K562 (cell line): ENCODE measurements around the gene CENPT. TPM values are rescaled to one million over a fixed set of nuclear protein-coding genes. Genes with fewer than 3 reads are reported as not detected.

Experiments used
- ATAC-seq: fragments of 200-7000 bp; cut with Tn5 transposase; 3 replicates; pipeline ENCODE4 v1.9.1; 2020; ENCODE audit warnings: moderate library complexity
- BruUV-seq: library from RNA; stranded (reverse); fragments of 400-500 nt; replicated peaks from 2 replicates; lab custom pipeline; 2021; lab: Mats Ljungman, UMichigan
- CTCF ChIA-PET: fragments of 300-600 bp; formaldehyde crosslinking; extraction: SDS; loops from one replicate; lab custom pipeline; 2021; ENCODE audit warnings: low intra/inter-chr PET ratio; lab: Yijun Ruan, JAX
- POLR2A ChIA-PET: fragments of 300-600, 350-650 bp; sonication (Branson Sonifier 250); formaldehyde crosslinking; extraction: SDS; loops from one replicate; lab custom pipeline; 2021; ENCODE audit warnings: antibody characterized with exemption, inconsistent platforms; lab: Yijun Ruan, JAX
- DNase-seq, 4 experiments: peaks; one replicate each; pipeline versions ENCODE4 v3.0.0 to v3.0.0-alpha.2; 2011 to 2018; ENCODE audit warnings: low spot score in 3 of 4, mixed read lengths in 3 of 4; ENCODE audit errors: extremely low read depth in 1 of 4
- FAIRE-seq: peaks from 2 replicates; lab custom pipeline; 2011; peaks lifted over from hg19 to GRCh38; lab: Jason Lieb, UNC
- H2AFZ ChIP-seq: 2 replicates; pipeline ENCODE4 v1.6.0; 2011; ENCODE audit warnings: low read depth, low read length, control low read depth, inconsistent platforms
- H3K27ac ChIP-seq: fragments of 200-600 bp; 3 replicates; pipeline ENCODE4 v1.8.0; 2011; ENCODE audit warnings: low read depth, mild to moderate bottlenecking, control low read depth, inconsistent platforms, low read length, moderate library complexity, mixed read lengths; ENCODE audit errors: extremely low read depth
- H3K27me3 ChIP-seq, 2 experiments: fragments of 300-600 bp in 1 of 2; 2 replicates in 1 of 2; 3 replicates in 1 of 2; pipeline versions ENCODE4 v1.6.0 to v1.8.0; 2011; ENCODE audit warnings: inconsistent platforms in 2 of 2, low read length in 2 of 2, mild to moderate bottlenecking in 1 of 2, mixed read lengths in 1 of 2, moderate library complexity in 1 of 2; ENCODE audit not compliant: control insufficient read depth in 2 of 2, insufficient read depth in 2 of 2
- H3K36me3 ChIP-seq: fragments of 300-600 bp; 3 replicates; pipeline ENCODE4 v1.8.0; 2011; ENCODE audit warnings: mild to moderate bottlenecking, low read length, inconsistent platforms; ENCODE audit not compliant: control insufficient read depth, insufficient read depth
- H3K4me1 ChIP-seq, 2 experiments: fragments of 200-600 bp in 1 of 2; replicated peaks in 1 of 2; 2 replicates in 1 of 2; 3 replicates in 1 of 2; pipeline versions ENCODE4 v1.5.1 to v1.8.0; 2011; ENCODE audit warnings: inconsistent platforms in 2 of 2, low read length in 2 of 2, mild to moderate bottlenecking in 1 of 2, mixed read lengths in 1 of 2, moderate library complexity in 1 of 2; ENCODE audit not compliant: control insufficient read depth in 2 of 2, insufficient read depth in 2 of 2
- H3K4me2 ChIP-seq: 2 replicates; pipeline ENCODE4 v1.6.1; 2011; ENCODE audit warnings: low read length, control low read depth, inconsistent platforms, mixed read lengths; ENCODE audit not compliant: insufficient read depth
- H3K4me3 ChIP-seq: fragments of 200-600 bp; sonication (generic), shearing (Covaris generic); 2 replicates; pipeline ENCODE4 v1.5.1; 2016; ENCODE audit warnings: control low read depth, inconsistent platforms
- H3K79me2 ChIP-seq: fragments of 200-600 bp; 3 replicates; pipeline ENCODE4 v1.8.0; 2011; ENCODE audit warnings: low read length, inconsistent platforms; ENCODE audit not compliant: control insufficient read depth, insufficient read depth
- H3K9ac ChIP-seq, 2 experiments: 2 replicates each; pipeline versions ENCODE4 v1.6.0 to v1.6.1; 2011; ENCODE audit warnings: low read depth in 2 of 2, low read length in 2 of 2, control low read depth in 1 of 2, inconsistent platforms in 1 of 2, mild to moderate bottlenecking in 1 of 2, mixed read lengths in 1 of 2; ENCODE audit not compliant: insufficient read depth in 1 of 2
- H3K9me1 ChIP-seq: one replicate; pipeline ENCODE4 v1.6.0; 2011; ENCODE audit warnings: inconsistent platforms, mild to moderate bottlenecking, low read length, moderate library complexity; ENCODE audit not compliant: control insufficient read depth, insufficient read depth
- H3K9me3 ChIP-seq: replicated peaks from 2 replicates; pipeline ENCODE4 v1.5.1; 2011; ENCODE audit warnings: low read depth, low read length, inconsistent platforms; ENCODE audit not compliant: control insufficient read depth, insufficient read depth
- H4K20me1 ChIP-seq: replicated peaks from 2 replicates; pipeline ENCODE4 v1.6.1; 2011; ENCODE audit warnings: low read length, inconsistent platforms, mixed read lengths; ENCODE audit not compliant: control insufficient read depth, insufficient read depth
- HNRNPH1 ChIP-seq: fragments of 200-400 bp; formaldehyde crosslinking; optimal IDR thresholded peaks from 2 replicates; pipeline ENCODE3; 2017; ENCODE audit warnings: low read depth, mild to moderate bottlenecking, low read length, moderate library complexity
- MBD1 ChIP-seq: fragments of 250-450 bp; sonication (Bioruptor Pico); IDR thresholded peaks from 2 replicates; pipeline ENCODE4 v1.8.0; 2022; ENCODE audit warnings: inconsistent platforms
- MTA1 ChIP-seq: fragments of 450-650 bp; IDR thresholded peaks from 2 replicates; pipeline ENCODE4 v1.6.1; 2017; ENCODE audit warnings: borderline replicate concordance
- POLR2H ChIP-seq: IDR thresholded peaks from 2 replicates; pipeline ENCODE4 v1.6.1; 2016; ENCODE audit warnings: missing genetic modification characterization, low read depth, mild to moderate bottlenecking, control low read depth, missing compliant biosample characterization, moderate library complexity
- SRSF9 ChIP-seq: fragments of 200-400 bp; formaldehyde crosslinking; IDR thresholded peaks from 2 replicates; pipeline ENCODE4 v1.6.1; 2017; ENCODE audit warnings: low read depth, low read length, borderline replicate concordance
- ZNF224 ChIP-seq: sonication (generic); formaldehyde crosslinking; IDR thresholded peaks from 2 replicates; pipeline ENCODE4 v1.8.0; 2022; ENCODE audit warnings: mild to moderate bottlenecking, missing genetic modification reagents
- ZNF551 ChIP-seq: fragments of 250-450 bp; sonication (Bioruptor Pico); IDR thresholded peaks from 2 replicates; pipeline ENCODE4 v1.5.0; 2021; ENCODE audit warnings: mild to moderate bottlenecking, moderate library complexity
- WGBS: fragments of 100-300 bp; shearing (Covaris generic); methylation state at CpG from one replicate; pipeline ENCODE4 v1.1.6; 2016; ENCODE audit warnings: low coverage, mixed read lengths; ENCODE audit not compliant: insufficient coverage; ENCODE audit errors: missing lambda C conversion rate; 5-methylcytosine and 5-hydroxymethylcytosine counted together
- in situ Hi-C: fragments of 300-500 bp; cut with MboI; formaldehyde crosslinking; loops from 4 replicates; pipeline ENCODE4 v1.15.0; 2018; ENCODE audit warnings: inconsistent platforms, mixed read lengths
- intact Hi-C: fragments of 100-400 bp; cut with micrococcal nuclease; formaldehyde crosslinking; loops from 2 replicates; pipeline ENCODE4 v1.14.2; 2022
- polyA plus RNA-seq, 8 experiments: library from polyadenylated mRNA; depleted of rRNA in 4 of 8; stranded (reverse) in 5 of 8; unstranded in 3 of 8; fragments of >200 nt; fragmentation: Nextera tagmentation in 2 of 8; fragmentation: Illumina TruSeq in 1 of 8; extraction: Ambion mirVana in 2 of 8; extraction: Trizol in 1 of 8; gene quantifications; 2 replicates each; pipeline versions ENCODE4 v1.2.1 to v1.2.3, GENCODE V29; 2011 to 2014; ENCODE audit warnings: inconsistent platforms in 1 of 8, missing spikeins in 1 of 8
- total RNA-seq, 7 experiments: library from RNA; depleted of rRNA in 6 of 7; stranded (reverse); fragments of >200 nt in 6 of 7; fragmentation: Illumina TruSeq in 2 of 7; extraction: Trizol in 2 of 7; gene quantifications; 2 replicates each; pipeline versions ENCODE4 v1.2.1 to v1.2.3, GENCODE V29; 2011 to 2021; ENCODE audit warnings: low replicate concordance in 1 of 7
- TF ChIP-seq, protein P1 (sequence below), 2 experiments: IDR thresholded peaks in 1 of 2; conservative IDR thresholded peaks in 1 of 2; 2 replicates each; pipeline ENCODE4 v1.6.1; 2016; ENCODE audit warnings: low read depth in 2 of 2, mild to moderate bottlenecking in 1 of 2, missing compliant biosample characterization in 1 of 2, missing genetic modification characterization in 1 of 2, moderate library complexity in 1 of 2
- TF ChIP-seq, protein P2 (sequence below): fragments of 250-450 bp; sonication (Bioruptor Pico); IDR thresholded peaks from 2 replicates; pipeline ENCODE4 v1.4.0; 2020; ENCODE audit warnings: borderline replicate concordance

Gene CENPT
- total and polyA plus RNA-seq, 9 of the 15 experiments (the other 6 are each of a cell fraction or from before 2014, with no cell fraction given): 3.6 to 94.2 (median 44.1) TPM

GRCh38 chr16:67878846-67879245, 31.4 kb upstream of the CENPT start:
- H3K9me1 ChIP-seq: no peaks in the 10 kb centered on the region
- peaks cover 97% of the 10 kb centered on the region; the same call in 2 of the 3 replicates for H3K36me3 ChIP-seq
- H3K27me3 ChIP-seq: no peaks in the 10 kb centered on the region
- peaks cover 30% of the 10 kb centered on the region for H3K79me2 ChIP-seq
- peaks cover 14 to 24% of the 10 kb centered on the region in 2 experiments; a peak in 4 of 5 replicates for H3K4me1 ChIP-seq
- H3K27ac ChIP-seq: no peak overlapping the region
- H3K9me3 ChIP-seq: no peaks in the 10 kb centered on the region
- no peak overlapping the region for H3K9ac ChIP-seq
- WGBS: 94% methylated on average over 6 of the region's 9 CpGs
- no peak for FAIRE-seq
- peaks cover 25% of the 10 kb centered on the region for H4K20me1 ChIP-seq
- DNase-seq: no peak
- H2AFZ ChIP-seq: no peak overlapping the region
- no TSS peak for BruUV-seq
- H3K4me3 ChIP-seq: no peak overlapping the region
- no peak for ATAC-seq
- ChIA-PET CTCF (no interaction called here), POLR2A (interaction anchor here (1.0 to 2.3 kb wide), 3 partner anchors 9 to 72 kb away, joined by 3 to 11 read pairs (median 4); partner anchors contain the start of genes RANBP10 and TSNAXIP1)
- in situ Hi-C loops (no loop called here), intact Hi-C loops (no loop called here)
- no peak overlapping the region for H3K4me2 ChIP-seq
- TF ChIP-seq POLR2H (tag): no peak
- TF ChIP-seq MTA1: no peak
- TF ChIP-seq, protein P1, sequence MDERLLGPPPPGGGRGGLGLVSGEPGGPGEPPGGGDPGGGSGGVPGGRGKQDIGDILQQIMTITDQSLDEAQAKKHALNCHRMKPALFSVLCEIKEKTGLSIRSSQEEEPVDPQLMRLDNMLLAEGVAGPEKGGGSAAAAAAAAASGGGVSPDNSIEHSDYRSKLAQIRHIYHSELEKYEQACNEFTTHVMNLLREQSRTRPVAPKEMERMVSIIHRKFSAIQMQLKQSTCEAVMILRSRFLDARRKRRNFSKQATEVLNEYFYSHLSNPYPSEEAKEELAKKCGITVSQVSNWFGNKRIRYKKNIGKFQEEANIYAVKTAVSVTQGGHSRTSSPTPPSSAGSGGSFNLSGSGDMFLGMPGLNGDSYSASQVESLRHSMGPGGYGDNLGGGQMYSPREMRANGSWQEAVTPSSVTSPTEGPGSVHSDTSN (CRISPR knock-in tag; IDR thresholded peaks at IDR 0.05; ENCODE audit: low read depth): no peak
- TF ChIP-seq, protein P1 (tag; conservative IDR thresholded peaks at IDR 0.05; ENCODE audit: low read depth): no peak
- TF ChIP-seq SRSF9: no peak
- no peak for TF ChIP-seq MBD1 (CRISPR knock-in tag)
- TF ChIP-seq ZNF224 (CRISPR knock-in tag): no peak
- TF ChIP-seq, protein P2, sequence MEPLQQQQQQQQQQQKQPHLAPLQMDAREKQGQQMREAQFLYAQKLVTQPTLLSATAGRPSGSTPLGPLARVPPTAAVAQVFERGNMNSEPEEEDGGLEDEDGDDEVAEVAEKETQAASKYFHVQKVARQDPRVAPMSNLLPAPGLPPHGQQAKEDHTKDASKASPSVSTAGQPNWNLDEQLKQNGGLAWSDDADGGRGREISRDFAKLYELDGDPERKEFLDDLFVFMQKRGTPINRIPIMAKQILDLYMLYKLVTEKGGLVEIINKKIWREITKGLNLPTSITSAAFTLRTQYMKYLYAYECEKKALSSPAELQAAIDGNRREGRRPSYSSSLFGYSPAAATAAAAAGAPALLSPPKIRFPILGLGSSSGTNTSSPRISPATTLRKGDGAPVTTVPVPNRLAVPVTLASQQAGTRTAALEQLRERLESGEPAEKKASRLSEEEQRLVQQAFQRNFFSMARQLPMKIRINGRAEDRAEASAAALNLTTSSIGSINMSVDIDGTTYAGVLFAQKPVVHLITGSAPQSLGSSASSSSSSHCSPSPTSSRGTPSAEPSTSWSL: no peak
- no peak for TF ChIP-seq ZNF551 (CRISPR knock-in tag)
- TF ChIP-seq HNRNPH1: no peak
